ENCODE results near the gene PARP6.

Gene PARP6

DNA sequence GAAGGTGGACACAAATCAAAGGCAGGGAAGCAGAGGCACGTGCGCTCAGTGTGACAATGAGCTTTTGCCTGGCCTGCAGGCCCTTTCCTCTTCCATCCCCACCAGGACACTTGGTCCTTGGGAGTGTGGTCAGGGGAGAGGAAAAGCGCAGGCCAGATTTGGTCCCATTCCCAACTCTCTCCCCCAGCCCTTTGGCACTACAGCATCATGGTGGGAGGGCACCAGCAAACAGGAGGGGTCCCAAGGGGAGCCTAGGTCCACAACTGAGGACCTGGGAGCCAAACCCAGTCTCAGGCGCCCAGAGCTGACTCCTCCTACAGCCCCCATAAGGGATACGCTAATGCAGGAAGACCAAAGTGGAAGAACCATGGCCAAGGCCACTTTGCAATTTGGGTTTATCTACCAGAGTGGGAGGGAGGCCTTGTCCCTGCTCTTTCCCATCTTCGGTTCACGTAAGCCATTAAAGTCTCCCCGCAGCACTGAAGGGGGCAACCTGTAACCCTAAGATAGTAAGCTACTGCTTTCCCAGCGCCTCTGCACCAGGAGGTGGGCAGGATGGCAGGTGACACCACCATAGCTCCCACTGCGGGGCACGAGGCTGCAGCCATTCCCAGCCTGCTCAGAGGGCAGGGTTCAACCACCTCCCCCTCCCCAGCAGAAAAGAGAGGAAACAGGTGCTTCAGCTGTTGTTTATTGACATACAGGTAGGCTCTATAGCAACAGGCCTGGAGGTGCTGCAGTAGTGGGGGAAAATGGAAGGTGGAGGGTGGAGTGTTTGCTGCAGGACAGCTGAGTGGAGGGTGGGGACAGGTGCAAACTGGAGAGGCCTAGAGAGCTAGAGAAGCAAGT lies 73.8 kb downstream of the PARP6 start:
- DNase-seq, result no peak

DNA sequence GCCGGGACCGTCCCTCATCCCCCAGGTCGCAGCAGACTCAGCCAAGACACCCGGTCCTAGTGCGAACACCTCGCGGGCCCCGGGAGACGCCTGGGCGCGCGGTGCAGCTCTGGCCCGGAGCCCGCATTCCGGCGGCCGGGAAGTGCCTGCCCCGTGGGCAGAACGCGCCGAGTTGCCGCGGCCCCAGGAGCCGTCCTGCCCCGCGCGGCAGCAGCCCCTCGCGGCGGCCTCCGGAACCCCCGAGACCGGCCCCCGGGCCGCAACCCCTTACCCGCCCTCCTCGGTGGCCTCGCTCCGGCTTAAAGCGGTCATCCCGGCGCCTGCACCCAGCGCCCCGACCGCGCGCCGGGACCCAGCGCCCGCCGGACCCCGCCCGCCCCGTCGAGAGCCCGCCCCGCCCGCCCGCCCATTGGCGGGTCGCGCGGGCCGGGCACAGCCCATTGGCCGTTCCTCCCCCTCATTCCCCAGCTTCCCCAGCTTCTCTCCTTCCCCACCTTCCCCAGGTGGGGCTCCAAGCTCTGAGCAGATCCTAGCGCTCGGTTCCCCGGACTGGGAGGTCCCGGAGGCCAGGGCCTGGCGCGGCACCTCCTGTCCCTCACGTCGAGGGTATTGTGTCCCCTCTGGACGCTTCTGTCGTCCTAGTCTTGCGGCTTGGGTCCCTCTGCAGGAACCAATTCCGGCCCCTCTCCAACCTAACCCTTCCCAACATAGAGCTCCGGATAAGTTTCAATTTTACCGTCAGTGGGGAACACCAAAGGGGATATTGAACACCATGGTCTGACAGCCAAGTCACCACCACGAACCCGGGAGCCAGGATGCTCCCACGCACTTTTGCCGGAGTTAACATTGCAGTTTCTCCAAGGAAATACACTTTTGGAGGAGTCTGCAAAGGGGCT lies 74.6 kb downstream of the PARP6 start, which contains the start of gene GRAMD2A:
TSS of gene GRAMD2A (minus strand) at position 328 of the 896 bp plus-strand sequence.
- no peak for DNase-seq

DNA sequence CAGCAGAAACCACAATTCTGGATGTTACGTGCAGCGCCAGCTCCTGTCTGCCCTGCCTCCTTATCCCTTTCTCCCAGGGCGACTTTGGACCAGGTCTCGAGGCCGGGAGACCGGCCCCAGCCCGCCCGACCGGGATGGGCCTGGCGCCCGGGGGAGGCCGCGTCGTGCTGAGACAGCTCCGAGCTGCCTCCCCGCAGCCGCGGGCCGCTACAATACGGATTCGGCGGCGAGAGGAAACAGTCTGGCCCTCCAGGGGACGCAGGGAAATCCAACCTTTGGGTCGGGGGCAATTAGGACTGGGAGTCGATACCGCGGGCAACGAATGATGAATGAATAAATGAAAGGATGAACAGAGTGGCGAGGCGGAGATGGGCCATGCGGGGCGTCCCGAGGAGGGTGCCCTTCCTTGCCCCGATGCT lies 75.3 kb downstream of the PARP6 start:
- DNase-seq, result no peak

DNA sequence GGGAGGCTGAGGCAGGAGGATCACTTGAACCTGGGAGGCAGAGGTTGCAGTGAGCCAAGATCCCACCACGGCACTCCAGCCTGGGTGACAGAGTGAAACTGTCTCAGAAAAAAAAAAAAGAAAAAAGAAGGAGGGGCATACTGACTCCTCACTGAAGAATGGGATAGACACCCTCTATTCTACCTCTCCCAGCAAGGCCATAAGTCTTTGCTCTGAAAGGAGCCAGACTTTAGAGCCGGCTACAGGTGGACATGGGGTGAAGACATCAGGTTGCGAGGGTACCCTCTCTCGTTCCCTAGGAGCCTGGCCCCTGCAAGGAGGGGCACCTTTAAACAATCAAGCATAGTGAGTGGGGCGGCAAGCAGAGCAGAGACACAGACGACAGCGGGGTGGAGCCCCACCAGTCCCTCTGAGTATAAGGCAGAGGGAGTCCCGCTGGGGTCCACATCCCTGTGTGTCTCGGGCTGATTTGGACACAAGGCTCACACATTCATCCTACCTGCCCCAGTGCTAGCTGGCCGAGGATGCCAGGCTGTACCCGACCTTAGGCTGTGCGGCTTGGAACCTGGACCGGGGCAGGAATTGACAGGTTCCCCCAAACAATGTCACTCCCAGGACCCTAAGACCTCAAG lies 75.8 kb downstream of the PARP6 start:
- DNase-seq, result no peak

DNA sequence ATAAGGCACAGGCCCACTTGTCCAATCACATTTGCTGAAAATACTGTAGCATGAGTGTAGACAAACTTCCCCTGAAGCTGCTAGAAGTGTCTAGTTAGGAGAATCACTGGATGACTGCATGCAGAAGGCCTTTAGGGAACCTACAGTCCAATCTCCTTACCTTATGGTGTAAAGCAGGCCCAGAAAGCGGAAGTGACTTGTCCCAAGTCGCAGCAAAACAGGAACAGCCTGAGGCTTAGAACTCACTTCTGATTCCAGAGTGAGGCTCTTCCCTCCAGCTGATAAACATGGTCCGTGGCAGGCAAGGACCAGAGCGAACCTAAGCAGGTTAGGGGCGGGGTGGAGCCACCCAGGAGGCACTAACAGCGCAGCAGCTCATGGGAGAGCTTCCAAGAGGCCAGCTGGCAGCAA lies 77.2 kb downstream of the PARP6 start:
- DNase-seq, result no peak

DNA sequence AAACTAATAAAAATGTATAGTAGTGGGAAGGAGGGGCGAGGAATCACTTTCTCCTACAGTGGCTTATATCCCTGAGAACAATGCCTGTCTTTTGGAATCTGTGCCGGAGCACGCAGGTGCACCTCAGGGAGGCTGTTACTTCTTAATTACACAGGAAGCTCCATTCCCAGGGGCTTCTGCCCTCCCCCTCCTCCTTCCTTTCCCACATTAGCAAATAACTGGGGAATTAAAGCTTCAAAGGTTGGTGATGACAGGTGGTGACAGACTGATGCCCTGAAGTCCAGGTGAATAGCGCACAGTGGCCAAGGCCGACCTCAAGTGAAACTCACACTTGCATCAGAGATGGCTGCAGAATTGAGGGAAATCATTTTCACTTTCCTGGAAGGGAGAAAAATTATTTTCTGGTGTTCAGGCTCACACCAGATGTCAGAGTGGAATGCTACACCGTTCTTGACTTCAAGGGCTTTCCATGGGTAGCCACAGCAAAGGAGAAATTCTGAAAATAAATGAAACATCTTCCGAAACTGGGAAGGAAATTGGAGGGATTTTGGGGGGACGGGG lies 78.4 kb downstream of the PARP6 start:
- DNase-seq, result no peak

DNA sequence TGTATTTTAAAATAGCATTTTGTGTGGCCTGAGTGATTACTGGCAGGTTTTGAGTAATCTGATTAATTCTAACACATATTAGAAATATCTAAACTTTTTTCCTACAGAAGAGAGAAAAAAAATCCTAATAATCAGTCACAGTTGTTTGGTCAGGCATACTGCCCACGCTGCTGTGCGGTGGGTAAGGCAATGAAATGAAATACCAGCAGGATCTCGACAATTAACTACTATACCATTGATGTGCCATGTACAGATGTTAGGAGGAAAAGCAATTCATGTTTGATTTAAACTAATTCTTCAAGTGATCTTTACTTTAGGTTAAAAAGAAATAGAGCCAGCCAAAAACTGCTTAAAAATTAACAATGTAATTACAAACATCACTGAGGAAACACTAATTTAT lies 79.9 kb downstream of the PARP6 start:
- DNase-seq, result no peak
